ENCODE data around the gene ELMOD3.

DNA sequence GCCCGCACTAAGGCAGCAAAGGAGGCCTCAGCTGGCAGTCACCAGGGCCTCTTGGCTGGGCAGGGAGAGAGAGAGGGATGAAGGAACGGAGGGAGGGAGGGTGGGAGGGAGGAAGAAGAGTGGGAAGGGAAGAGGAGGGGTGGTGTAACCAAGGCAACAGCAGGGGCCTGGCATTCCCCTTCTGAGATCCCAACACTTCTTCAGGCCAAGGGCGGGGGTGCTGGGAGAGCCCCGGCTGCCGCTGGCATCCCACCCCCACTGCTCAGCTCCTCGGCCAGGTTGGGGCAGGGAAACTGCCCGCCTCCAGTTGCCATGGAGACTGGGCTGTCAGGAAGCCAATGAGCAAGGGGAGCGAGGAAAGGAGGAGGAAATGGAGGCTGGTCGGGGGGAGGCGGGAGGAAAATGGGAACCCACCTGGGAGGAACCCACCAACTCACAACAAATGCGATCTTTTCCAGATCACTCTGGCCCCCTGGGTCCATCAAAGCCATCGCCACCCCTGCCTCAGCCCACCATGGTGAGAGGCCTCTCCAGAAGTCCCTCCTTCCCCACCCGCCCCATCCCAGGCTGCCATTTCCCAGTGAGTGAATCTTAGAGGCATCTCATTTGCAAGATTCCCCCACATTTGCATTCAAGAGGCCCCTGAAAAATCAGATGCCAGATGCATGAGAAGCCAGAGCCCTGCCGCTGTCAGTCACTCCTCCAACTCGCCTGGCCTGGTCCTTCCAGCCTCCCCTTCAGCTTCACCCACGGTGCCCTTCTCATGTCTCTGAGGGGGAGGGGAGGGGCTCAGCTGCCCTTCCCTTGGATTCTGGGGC lies 76.4 kb downstream of the ELMOD3 start:
- TF ChIP-seq, protein P1, sequence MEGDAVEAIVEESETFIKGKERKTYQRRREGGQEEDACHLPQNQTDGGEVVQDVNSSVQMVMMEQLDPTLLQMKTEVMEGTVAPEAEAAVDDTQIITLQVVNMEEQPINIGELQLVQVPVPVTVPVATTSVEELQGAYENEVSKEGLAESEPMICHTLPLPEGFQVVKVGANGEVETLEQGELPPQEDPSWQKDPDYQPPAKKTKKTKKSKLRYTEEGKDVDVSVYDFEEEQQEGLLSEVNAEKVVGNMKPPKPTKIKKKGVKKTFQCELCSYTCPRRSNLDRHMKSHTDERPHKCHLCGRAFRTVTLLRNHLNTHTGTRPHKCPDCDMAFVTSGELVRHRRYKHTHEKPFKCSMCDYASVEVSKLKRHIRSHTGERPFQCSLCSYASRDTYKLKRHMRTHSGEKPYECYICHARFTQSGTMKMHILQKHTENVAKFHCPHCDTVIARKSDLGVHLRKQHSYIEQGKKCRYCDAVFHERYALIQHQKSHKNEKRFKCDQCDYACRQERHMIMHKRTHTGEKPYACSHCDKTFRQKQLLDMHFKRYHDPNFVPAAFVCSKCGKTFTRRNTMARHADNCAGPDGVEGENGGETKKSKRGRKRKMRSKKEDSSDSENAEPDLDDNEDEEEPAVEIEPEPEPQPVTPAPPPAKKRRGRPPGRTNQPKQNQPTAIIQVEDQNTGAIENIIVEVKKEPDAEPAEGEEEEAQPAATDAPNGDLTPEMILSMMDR (IDR thresholded peaks at IDR 0.05) = no peak
- TF ChIP-seq POLR2AphosphoS5 (IDR thresholded peaks at IDR 0.05) (no peak), POLR2A (IDR thresholded peaks at IDR 0.05) (no peak)
